ENCODE data around the gene CLOCK. TPM values are rescaled to one million over a fixed set of nuclear protein-coding genes. Genes with fewer than 3 reads are reported as not detected.

Gene CLOCK
- total RNA-seq, 1 donor from 2014 or later, result 17.5 TPM

DNA sequence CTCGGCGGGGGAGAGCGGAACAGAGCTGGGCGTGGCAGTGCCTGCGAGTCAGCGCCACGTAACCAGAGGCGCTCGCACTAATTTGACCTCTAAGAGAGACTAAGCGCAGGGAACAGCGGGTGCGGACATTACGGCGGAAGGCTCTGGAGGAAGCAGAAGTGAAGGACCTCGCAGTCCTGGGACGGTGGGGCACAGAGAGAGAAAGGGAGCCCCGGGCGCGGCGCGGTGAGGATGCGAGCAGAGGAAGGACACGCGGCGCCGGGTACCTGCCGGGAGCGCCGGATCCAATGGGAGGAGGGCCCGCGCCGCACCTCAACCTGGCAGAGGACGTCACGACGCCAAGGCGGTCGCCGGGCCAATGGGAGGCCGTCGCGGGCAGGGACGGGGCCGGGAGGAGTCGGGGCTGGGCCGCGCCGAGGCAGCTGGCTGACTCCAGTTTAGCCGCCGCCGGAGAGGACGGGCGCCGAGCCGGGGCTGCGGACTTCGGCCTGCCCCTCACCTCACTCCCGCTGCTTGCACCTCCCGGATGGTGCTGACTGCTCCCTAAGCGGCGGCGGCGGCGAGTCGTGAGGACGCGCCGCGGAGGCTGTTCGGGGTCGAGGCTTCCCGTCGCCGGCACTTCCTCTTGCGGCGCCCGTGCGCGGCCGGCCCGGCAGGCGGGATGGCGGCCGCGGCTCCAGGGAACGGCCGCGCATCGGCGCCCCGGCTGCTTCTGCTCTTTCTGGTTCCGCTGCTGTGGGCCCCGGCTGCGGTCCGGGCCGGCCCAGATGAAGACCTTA, 151.0 kb downstream of the CLOCK start, which contains the start of gene TMEM165:
Gene TMEM165 (plus strand): TSS at position 429 of the 779 bp plus-strand sequence. CDS start 233 bp downstream, at position 662.
- no peaks in the 10 kb centered on the region for H3K27me3 Mint-ChIP-seq
- DNase-seq (ENCODE audit: extremely low spot score, unreplicated experiment), result peak; percentile 93
- no peaks in the 10 kb centered on the region for H3K9me3 Mint-ChIP-seq
- H3K36me3 Mint-ChIP-seq, result peaks cover 13% of the 10 kb centered on the region
- H3K4me1 Mint-ChIP-seq (ENCODE audit: unreplicated experiment), result peaks cover 33% of the 10 kb centered on the region
- TF ChIP-seq, protein P1, sequence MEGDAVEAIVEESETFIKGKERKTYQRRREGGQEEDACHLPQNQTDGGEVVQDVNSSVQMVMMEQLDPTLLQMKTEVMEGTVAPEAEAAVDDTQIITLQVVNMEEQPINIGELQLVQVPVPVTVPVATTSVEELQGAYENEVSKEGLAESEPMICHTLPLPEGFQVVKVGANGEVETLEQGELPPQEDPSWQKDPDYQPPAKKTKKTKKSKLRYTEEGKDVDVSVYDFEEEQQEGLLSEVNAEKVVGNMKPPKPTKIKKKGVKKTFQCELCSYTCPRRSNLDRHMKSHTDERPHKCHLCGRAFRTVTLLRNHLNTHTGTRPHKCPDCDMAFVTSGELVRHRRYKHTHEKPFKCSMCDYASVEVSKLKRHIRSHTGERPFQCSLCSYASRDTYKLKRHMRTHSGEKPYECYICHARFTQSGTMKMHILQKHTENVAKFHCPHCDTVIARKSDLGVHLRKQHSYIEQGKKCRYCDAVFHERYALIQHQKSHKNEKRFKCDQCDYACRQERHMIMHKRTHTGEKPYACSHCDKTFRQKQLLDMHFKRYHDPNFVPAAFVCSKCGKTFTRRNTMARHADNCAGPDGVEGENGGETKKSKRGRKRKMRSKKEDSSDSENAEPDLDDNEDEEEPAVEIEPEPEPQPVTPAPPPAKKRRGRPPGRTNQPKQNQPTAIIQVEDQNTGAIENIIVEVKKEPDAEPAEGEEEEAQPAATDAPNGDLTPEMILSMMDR (conservative IDR thresholded peaks at IDR 0.05), result peak; percentile 11
- H3K27ac Mint-ChIP-seq, result peak within 1 kb of the TSS; percentile 99
- peak within 1 kb of the TSS; percentile 100 for H3K4me3 Mint-ChIP-seq

DNA sequence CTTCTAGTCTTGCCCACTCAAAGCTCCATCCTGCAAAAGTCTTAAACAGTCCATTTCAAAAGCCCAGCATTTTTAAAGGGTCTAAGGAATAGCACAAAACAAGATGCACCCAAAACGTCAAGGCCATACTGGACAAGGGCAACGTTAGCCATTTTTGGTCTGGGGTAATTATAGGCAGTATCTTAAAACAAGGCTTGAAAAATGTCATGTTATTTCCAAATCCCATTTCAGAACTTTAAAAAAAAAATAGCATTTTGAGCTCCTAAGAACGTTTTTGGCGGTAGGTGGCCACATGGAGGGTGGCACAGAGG, 151.5 kb downstream of the CLOCK start:
- Mint-ChIP-seq H3K27me3 (no peaks in the 10 kb centered on the region), H3K36me3 (peaks cover 11% of the 10 kb centered on the region), H3K4me3 (peak overlapping the region; percentile 100), H3K9me3 (no peaks in the 10 kb centered on the region), H3K4me1 (ENCODE audit: unreplicated experiment) (peaks cover 33% of the 10 kb centered on the region), H3K27ac (peak overlapping the region; percentile 99)
- no peak for DNase-seq (ENCODE audit: extremely low spot score, unreplicated experiment)
- TF ChIP-seq, protein P1 (conservative IDR thresholded peaks at IDR 0.05), result peak; percentile 49

DNA sequence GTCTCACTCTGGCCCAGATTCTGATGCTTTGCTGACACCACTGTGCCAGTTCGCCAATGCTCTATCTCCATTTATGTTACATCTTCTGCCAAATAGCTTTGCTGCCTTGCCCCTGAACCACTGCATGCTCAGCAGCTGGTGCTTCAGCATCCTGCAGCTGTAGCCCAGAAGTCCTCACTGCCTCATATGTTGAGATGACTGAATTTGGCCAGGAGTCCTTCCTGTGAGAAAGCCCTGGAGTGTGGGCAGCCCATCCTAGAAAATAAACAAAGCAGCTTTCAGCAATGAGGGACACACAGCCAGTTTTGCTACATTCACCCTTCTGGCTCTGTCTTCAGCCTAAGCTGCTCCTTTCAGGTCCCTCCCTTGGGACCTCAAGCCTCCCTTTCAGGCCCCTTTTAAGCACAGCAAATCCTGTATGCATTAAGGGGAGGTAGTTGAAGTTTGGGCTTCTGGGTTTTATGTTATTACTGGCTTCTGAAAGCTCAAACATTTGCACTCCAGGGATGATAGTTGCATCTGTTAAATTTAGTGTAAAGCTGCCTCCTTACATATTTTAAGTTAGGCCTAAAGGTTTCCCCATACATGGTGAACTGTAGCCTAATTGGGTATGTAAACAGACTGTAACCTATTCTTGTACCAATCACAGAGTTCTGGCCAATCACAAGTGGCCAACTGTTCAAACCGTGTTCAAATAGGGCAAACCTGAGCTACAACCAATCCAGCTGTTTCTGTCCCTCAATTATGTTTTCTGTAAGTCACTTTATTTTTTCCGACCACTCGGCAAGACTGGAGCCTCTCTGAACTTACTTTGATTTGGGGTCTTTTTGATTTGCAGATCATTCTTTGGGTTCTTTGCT, 153.0 kb downstream of the CLOCK start:
- H3K27ac Mint-ChIP-seq, result peak overlapping the region; percentile 21
- peaks cover 5% of the 10 kb centered on the region for H3K36me3 Mint-ChIP-seq
- TF ChIP-seq, protein P1 (conservative IDR thresholded peaks at IDR 0.05), result no peak
- H3K4me1 Mint-ChIP-seq (ENCODE audit: unreplicated experiment), result peaks cover 25% of the 10 kb centered on the region
- peak overlapping the region; percentile 62 for H3K4me3 Mint-ChIP-seq
- DNase-seq (ENCODE audit: extremely low spot score, unreplicated experiment), result no peak
- H3K27me3 Mint-ChIP-seq, result no peaks in the 10 kb centered on the region
- H3K9me3 Mint-ChIP-seq, result no peaks in the 10 kb centered on the region

DNA sequence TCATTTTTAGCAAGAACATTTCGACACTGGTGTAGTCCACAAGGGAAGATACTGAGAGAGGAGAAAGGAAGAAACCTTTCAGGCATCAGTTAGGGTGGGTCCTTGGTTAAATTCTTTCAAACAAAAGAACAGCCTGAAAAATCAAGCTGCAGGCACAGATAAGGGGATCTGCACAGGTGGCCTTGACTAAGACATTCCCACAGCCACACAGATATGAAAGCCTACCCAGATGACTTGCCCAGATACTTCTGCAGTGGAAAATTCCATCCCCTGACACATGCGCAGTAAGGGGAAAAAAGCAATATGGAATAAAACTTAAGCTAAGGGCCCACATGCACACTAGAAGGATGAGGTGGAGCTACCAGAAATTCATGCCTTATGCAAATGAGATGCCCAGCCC, 159.9 kb downstream of the CLOCK start:
- no peaks in the 10 kb centered on the region for H3K36me3 Mint-ChIP-seq

DNA sequence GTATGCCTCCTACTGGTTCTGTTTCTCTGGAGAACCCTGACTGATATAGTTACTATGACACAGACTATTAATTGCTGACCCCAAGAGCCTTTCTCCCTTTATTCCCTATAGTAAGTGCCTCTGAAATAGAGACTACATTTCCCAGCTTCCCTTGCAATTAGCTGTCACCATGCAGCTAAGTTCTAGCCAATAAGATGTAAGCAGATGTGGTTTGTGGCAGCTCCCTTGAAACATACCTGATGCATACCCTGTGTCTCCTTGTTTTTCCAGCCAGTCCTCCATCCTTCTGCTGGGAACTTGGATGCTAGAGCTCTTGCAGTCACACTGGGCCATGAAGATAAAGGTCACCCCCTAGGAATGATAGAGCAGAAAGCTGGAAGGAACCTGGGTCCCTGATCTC, 160.6 kb downstream of the CLOCK start:
- no peak overlapping the region for H3K4me3 Mint-ChIP-seq
- H3K9me3 Mint-ChIP-seq, result no peaks in the 10 kb centered on the region
- H3K27ac Mint-ChIP-seq, result no peak overlapping the region
- TF ChIP-seq, protein P1 (conservative IDR thresholded peaks at IDR 0.05), result no peak
- DNase-seq (ENCODE audit: extremely low spot score, unreplicated experiment), result no peak
- H3K4me1 Mint-ChIP-seq (ENCODE audit: unreplicated experiment), result peaks cover 6% of the 10 kb centered on the region
- no peaks in the 10 kb centered on the region for H3K36me3 Mint-ChIP-seq
- no peaks in the 10 kb centered on the region for H3K27me3 Mint-ChIP-seq

More for the DNA sequence above, 159.9 kb downstream of the CLOCK start:
- H3K27ac Mint-ChIP-seq, result no peak overlapping the region
- no peaks in the 10 kb centered on the region for H3K27me3 Mint-ChIP-seq
- H3K9me3 Mint-ChIP-seq, result no peaks in the 10 kb centered on the region
- H3K4me1 Mint-ChIP-seq (ENCODE audit: unreplicated experiment), result peaks cover 6% of the 10 kb centered on the region
- no peak overlapping the region for H3K4me3 Mint-ChIP-seq
- TF ChIP-seq, protein P1 (conservative IDR thresholded peaks at IDR 0.05), result no peak
- DNase-seq (ENCODE audit: extremely low spot score, unreplicated experiment), result no peak
